ENCODE results near the gene MEGF8.

The MEGF8 gene

DNA sequence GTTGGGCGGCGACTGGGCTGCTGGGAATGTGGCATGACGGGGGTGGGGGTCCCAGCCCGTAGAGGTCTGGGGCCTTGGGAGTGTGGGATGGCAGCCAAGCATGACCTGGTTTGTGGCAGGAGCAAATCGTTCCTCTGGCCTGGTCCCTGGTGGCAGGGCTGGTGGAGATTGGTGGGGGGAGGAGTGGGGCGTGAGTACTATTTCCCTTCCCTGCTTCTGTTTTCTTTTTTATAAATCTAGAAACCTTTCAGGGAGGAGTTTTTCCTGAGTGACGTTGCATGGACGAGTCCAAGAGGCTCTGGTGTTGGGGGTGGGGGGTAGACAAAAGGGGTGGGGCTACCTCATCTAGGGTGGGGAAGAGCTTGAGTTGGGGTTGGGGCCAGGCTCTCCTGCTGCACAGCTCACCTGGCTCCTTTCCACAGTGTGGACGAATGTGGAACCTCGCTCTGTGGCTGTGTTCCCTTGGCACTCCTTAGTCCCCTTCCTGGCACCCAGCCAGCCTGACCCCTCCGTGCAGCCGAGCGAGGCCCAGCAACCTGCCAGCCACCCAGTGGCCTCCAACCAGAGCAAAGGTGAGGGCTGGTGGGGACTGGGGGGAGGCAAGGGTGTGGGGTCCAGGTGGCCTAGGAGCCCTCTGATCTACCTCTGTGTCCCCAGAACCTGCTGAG is 39.0 kb upstream of the MEGF8 start:
- no peak for DNase-seq

DNA sequence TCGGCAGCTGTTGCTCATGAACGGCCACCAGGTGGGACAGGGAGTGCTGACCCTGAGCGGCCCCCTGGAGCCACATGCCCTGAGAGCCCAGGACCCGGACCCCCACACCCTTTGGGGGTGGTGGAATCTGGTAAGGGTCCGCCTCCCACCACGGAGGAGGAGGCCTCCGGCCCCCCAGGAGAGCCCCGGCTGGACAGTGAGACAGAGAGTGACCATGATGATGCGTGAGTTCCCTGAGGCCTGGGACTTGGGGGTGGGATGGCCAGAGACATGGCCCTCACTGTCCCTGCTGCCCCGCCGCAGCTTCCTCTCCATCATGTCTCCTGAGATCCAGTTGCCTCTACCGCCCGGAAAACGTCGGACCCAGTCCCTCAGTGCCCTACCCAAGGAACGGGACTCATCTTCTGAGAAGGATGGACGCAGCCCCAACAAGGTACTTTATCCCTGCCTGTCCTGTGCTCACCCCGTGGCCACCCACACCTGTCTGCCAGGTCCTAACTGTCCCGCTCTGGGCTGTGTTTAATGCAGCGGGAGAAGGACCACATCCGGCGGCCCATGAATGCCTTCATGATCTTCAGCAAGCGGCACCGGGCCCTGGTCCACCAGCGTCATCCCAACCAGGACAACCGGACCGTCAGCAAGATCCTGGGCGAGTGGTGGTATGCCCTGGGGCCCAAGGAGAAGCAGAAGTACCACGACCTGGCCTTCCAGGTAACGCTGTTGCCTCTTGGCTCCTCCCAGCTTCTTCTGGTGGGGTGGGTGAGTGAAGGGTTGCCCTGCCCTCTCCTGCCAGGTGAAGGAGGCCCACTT is 38.2 kb upstream of the MEGF8 start:
- DNase-seq = no peak

DNA sequence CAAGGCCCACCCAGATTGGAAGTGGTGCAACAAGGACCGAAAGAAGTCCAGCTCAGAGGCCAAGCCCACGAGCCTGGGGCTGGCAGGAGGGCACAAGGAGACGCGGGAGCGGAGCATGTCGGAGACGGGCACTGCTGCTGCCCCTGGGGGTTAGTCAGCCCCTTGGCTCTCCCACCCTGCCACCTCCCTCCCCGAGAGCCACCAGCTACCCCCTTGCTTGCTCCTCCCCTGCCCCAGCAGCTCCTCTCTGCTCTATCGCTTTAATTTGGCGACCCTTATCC is 37.7 kb upstream of the MEGF8 start:
- DNase-seq = no peak

DNA sequence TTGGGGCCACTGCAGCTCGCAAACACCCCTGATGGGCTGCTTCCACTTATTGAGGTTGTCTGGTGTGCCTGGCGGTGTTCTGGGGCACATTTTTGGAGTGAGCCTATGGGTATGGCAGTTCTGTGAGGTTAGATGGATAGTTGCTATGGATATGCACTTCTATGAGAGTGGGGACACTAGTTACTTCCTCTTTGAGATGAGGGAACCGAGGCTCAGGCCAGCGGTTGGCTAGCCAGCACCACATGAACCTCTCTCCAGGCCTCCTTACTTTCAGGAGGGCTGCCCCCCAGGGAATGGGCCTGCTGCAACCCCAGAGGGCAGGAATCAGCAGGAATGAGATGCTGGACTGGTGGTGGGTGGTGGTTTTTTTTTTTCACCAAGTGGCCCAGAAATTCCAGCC is 37.0 kb upstream of the MEGF8 start:
- no peak for DNase-seq

GRCh38 chr19:42288881-42289555 is 36.4 kb upstream of the MEGF8 start:
- DNase-seq = no peak

- no peak for DNase-seq
Observed at GRCh38 chr19:42289556-42290041, 35.8 kb upstream of the MEGF8 start.

DNA sequence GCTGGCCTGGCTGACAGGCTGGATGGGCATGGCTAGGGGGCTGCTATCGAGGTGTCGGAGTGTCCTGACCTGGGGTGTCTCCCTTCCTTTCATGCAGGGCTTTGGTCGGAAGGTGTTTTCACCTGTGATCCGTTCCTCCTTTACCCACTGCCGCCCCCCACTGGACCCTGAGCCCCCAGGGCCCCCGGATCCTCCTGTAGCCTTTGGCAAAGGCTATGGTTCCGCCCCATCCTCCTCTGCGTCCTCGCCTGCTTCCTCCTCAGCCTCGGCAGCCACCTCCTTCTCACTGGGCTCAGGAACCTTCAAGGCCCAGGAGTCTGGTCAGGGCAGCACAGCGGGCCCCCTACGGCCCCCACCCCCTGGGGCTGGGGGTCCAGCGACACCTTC is 35.3 kb upstream of the MEGF8 start:
- no peak for DNase-seq

- DNase-seq = peak; percentile 62
Observed at GRCh38 chr19:42290523-42291434, 34.7 kb upstream of the MEGF8 start.

GRCh38 chr19:42291435-42291810 is 34.0 kb upstream of the MEGF8 start:
- DNase-seq = no peak

DNA sequence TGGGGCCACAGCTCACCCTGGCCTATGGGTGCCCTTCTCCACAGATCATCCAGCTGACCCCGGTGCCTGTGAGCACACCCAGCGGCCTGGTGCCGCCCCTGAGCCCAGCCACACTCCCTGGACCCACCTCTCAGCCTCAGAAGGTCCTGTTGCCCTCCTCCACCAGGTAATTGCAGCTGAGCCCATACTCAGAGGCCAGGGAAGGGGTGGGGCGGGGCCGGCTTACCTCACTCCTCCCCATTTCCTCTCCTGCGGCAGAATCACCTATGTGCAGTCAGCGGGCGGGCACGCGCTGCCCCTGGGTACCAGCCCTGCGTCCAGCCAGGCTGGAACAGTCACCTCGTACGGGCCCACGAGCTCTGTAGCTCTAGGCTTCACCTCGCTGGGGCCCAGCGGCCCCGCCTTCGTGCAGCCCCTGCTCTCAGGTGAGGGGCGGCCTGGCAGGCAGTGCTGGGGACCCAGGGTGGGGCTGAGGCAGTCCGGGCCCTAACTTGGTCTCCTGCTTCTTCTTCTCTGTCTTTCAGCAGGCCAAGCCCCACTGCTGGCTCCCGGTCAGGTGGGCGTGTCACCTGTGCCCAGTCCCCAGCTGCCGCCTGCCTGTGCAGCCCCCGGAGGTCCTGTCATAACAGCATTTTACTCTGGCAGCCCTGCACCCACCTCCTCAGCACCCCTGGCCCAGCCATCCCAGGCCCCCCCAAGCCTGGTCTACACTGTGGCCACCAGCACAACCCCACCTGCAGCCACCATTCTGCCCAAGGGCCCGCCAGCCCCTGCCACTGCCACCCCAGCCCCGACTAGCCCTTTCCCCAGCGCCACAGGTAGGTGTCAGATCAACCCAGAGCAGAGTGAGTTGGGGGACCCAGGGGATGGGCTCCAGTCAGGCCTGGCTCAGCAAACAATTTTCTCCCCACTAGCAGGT is 33.1 kb upstream of the MEGF8 start:
- DNase-seq = no peak

GRCh38 chr19:42292963-42293362 is 32.5 kb upstream of the MEGF8 start:
- DNase-seq = no peak

DNA sequence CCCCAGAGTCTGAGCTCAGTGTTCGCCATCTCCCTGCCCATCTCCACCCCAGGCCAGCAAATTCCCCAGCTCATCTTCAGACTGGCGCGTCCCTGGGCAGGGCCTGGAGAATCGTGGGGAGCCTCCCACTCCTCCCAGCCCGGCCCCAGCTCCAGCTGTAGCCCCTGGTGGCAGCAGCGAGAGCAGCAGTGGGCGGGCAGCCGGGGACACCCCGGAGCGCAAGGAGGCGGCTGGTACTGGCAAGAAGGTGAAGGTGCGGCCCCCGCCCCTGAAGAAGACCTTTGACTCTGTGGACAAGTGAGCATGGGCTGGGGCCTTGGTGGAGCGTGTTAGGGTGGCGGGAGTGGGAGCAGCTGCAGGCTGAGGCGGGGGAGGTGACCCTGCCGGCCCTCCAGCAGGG is 31.9 kb upstream of the MEGF8 start:
- no peak for DNase-seq

DNA sequence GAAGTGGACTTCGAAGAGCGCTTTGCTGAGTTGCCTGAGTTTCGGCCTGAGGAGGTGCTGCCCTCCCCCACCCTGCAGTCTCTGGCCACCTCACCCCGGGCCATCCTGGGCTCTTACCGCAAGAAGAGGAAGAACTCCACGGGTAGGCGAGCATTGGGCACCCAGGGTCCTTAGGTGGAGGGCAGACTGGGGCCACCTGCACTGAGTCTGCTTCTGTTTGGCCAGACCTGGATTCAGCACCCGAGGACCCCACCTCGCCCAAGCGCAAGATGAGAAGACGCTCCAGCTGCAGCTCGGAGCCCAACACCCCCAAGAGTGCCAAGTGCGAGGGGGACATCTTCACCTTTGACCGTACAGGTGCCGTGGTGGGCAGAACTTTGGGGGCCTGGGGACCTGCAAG is 31.5 kb upstream of the MEGF8 start:
- DNase-seq = no peak

DNA sequence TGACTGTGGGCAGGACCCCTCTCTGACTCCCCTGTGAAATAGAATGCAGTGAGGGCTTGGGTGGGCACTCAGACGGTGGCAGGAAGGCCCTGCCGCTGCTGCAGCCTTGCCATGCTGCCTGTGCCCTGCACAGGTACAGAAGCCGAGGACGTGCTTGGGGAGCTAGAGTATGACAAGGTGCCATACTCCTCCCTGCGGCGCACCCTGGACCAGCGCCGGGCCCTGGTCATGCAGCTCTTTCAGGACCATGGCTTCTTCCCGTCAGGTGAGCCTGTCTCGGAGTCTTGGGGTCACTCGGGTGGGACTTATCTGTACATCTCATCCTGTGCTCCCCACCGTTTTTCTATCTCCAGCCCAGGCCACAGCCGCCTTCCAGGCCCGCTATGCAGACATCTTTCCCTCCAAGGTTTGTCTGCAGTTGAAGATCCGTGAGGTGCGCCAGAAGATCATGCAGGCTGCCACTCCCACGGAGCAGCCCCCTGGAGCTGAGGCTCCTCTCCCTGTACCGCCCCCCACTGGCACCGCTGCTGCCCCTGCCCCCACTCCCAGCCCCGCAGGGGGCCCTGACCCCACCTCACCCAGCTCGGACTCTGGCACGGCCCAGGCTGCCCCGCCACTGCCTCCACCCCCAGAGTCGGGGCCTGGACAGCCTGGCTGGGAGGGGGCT is 30.8 kb upstream of the MEGF8 start:
- no peak for DNase-seq

DNA sequence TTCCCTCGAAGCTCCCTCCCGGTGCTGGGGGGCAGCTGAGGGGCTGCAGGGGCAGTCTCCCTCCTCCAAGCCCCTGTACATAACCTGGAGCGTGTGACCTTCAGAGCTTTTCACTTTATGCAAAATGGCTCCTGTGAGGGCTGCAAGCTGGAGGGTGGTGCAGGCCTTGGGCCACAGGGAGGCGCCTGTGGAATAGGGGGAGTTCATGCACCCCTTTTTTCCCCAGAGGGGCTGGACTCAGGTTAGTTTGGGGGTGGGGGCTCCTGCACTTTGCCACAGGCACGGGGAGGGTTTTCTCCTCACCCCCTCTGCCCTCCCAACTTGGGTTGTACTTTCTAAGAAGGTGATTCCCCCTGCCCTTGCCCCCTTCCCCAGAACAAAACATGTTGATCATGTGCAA is 30.1 kb upstream of the MEGF8 start:
- no peak for DNase-seq

GRCh38 chr19:42295831-42296525 is 29.5 kb upstream of the MEGF8 start:
- peak; percentile 85 for DNase-seq

GRCh38 chr19:42297039-42297438 is 28.4 kb upstream of the MEGF8 start:
- DNase-seq = no peak

GRCh38 chr19:42301646-42302203 is 23.7 kb upstream of the MEGF8 start, which contains the start of gene PRR19:
TSS of gene PRR19 (plus strand) at chr19:42302132. CDS start at chr19:42309585, 7,453 bp downstream.
- DNase-seq = no peak

DNA sequence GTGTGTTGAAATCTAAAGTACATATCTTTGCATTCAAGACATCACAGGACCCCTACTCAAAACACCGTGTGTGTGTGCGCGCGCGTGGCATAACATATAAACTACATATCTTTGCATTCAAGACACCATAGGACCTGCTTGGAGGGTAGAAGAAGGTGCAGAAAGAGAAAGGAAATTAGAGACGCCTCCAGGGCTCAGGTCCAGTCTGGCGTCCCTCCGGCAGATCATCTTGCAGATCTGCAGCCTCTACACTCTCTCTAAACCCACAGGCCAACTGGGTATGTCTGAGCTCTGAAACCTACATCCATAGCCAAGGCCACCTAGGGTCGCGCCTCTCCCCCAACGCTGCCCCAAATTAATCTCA is 22.4 kb upstream of the MEGF8 start:
- DNase-seq = no peak

- DNase-seq = no peak
Observed at GRCh38 chr19:42303876-42304275, 21.6 kb upstream of the MEGF8 start.

All from effector CD4-positive, alpha-beta T cell (primary cell).